GM21786 (cell line): ENCODE measurements around the gene ALMS1.
A peak's percentile ranks its signal among the peaks of the same experiment; 100 is the strongest.
"Not testable (repeated sequence)": the region's sequence is repeated elsewhere in the genome, so short reads cannot be mapped to it uniquely, and the experiment has no call there.

Experiments used
- ATAC-seq: cut with Tn5 transposase; IDR thresholded peaks from one replicate; pipeline ENCODE4 v1.9.1; 2021; ENCODE audit not compliant: unreplicated experiment

The ALMS1 gene

DNA sequence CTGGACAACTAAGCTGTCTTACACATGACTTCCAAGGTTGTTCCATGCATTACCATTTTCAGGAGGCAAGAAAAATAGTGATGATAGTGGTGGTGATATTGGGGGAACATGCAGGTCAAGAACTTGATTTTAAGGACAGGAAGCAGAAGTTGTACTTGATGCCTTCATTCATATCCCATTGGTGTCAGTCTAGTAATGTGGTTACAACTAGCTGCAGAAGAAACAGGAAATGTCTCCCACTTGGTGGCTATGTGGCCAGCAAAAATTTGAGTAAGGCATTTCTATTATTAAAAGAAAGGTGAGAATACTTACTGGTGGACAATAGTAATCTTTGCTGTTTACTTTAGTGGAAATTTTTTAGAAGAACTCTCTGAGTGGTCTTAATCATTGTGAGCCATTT lies 103.4 kb downstream of the ALMS1 start:
- ATAC-seq: no peak

GRCh38 chr2:73494031-73494430 lies 108.4 kb downstream of the ALMS1 start:
- no peak for ATAC-seq

DNA sequence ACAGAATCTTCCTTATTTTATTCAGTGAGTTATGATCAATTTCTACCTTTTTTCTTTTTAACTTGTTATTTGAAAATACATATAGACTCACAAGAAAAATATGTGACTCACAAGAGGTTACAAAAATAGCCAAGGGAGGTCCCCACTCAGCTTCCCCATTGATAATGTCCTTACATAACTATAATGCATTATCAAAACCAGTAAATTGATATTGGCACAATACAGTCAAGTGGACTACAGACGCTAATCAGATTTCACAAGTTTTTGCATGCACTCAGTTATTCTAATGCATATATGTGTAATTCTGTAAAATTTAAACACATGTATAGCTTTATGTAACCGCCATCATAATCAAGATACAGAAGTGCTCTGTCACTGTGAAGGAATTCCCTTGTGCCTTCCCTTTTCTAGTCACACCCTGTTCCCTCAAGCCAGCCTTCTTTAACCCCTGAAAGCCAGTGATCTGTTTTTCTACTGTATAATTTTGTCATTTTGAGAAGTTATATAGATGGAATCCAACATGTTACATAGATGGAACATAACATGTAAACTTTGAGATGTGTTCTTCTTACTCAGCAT lies 118.4 kb downstream of the ALMS1 start:
- ATAC-seq: no peak

DNA sequence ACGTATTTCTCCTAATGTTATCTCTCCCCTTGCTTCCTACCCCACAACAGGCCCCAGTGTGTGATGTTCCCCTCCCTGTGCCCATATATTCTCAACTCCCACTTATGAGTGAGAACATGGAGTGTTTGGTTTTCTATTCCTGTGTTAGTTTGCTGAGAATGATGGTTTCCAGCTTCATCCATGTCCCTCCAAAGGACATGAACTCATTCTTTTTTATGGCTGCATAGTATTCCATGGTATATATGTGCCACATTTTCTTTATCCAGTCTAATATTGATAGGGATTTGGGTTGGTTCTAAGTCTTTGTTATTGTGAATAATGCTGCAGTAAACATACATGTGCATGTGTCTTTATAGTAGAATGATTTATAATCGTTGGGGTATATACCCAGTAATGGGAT lies 119.2 kb downstream of the ALMS1 start:
- not testable (repeated sequence) for ATAC-seq

DNA sequence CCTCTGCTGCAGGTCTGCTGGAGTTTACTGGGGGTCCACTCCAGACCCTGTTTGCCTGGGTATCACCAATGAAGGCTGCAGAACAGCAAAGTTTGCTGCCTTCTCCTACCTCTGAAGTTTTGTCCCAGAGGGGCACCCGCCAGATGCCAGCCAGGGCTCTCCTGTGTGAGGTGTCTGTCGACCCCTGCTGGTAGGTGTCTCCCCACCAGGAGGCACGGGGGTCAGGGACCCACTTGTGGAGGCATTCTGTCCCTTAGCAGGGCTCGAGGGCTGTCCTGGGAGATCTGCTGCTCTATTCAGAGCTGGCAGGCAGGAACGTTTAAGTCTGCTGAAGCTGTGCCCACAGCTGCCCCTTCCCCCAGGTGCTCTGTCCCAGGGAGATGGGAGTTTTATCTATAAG lies 124.8 kb downstream of the ALMS1 start:
- not testable (repeated sequence) for ATAC-seq

- ATAC-seq: no peak
These were observed 130.4 kb downstream of the ALMS1 start for GRCh38 chr2:73516033-73516432.

DNA sequence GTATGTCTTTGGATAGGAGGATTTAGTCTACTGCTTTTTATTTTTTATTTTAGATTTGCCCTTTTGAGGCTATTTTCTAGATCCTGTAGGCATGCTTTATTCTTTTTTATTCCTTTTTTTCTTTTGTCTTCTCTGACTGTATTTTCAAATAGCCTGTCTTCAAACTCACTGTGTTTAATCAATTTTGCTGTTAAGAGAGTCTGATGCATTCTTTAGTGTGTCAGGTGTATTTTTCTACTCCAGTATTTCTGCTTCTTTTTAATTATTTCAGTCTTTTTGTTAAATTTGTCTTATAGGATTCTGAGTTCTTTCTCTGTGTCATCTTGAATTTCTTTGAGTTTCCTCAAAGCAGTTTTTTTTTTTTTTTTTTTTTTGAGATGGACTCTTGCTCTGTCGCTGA lies 143.1 kb downstream of the ALMS1 start:
- ATAC-seq: no peak

GRCh38 chr2:73530773-73531172 lies 145.1 kb downstream of the ALMS1 start:
- not testable (repeated sequence) for ATAC-seq

GRCh38 chr2:73532381-73532780 lies 146.7 kb downstream of the ALMS1 start:
- ATAC-seq: no peak

DNA sequence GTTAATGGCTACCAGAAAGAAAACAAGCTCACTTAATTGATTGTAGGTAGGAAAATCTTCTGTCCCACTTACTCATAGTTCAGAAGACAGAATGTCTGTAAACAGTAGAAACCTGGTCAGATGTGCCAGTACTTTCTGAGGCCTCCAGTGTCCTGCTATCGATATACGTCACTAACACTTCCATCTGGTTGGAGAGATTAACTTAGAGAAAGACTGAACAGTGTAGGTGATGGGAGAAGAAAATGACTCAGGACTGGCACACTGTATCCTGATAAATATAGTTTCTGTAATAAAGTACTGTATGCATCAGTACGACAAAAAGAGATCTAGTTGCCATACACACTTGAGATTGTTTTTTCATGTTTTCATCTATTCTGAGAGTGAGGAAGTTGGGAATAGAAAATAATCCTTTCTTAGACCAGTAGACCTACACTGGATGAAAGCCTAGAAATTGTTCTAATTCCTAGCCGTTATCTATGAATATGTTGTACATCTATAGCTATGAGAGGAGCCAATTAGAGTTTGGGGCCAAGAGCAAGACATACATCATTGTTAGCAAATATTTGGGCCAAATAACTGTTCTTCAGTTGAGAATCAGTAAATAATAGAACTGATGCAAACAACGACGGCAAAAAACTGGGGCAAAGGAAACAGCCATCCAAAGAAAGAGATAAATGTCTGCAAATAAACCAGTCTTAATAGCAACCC lies 150.7 kb downstream of the ALMS1 start:
- ATAC-seq: no peak

GRCh38 chr2:73560875-73561274 lies 175.2 kb downstream of the ALMS1 start:
- ATAC-seq: not testable (repeated sequence)

- ATAC-seq: no peak
These were observed 175.8 kb downstream of the ALMS1 start for GRCh38 chr2:73561422-73561821.

DNA sequence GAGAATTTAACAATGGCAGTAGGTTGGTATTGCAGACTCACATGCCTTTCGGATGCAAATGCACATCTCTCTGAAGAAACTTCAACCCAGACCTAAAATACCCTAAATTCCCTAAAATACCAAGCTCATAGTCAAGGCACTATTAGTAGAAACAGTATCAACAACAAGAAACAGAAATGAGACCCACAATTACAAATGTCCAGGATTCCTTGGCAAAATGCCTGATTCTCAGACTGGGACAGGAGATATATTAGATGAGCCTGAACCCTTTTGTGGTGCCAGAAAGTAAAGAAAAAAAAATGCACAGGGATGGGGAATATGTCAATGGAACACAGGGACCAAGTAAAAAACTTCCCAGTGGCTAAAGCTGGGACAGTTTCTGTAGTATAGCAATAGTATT lies 179.3 kb downstream of the ALMS1 start:
- no peak for ATAC-seq

- ATAC-seq: peak; percentile 48
These were observed 180.7 kb downstream of the ALMS1 start for GRCh38 chr2:73566288-73566878.

- no peak for ATAC-seq
These were observed 189.6 kb downstream of the ALMS1 start for GRCh38 chr2:73575261-73575660.

DNA sequence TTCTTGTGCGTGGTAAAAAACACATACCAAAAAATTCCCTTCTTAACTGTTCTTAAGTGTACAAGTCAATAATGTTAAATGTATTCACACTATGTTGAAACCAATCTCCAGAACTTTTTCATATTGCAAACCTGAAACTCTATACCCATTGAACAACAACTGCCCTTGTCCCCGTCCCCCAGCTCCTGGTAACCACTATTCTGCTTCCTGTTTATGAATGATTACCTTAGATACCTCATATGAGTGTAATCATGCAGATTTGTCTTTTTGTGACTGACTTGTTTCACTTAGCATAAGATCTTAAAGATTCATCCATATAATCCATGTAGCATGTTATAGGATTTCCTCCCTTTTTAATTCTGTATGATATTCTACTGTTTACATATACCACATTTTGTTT lies 196.7 kb downstream of the ALMS1 start:
- ATAC-seq: no peak

- ATAC-seq: no peak
These were observed 202.5 kb downstream of the ALMS1 start for GRCh38 chr2:73588177-73588576.

- ATAC-seq: no peak
These were observed 208.0 kb downstream of the ALMS1 start for GRCh38 chr2:73593680-73594079.

- no peak for ATAC-seq
These were observed 208.6 kb downstream of the ALMS1 start for GRCh38 chr2:73594251-73594650.

- no peak for ATAC-seq
These were observed 216.1 kb downstream of the ALMS1 start for GRCh38 chr2:73601780-73602179.

- ATAC-seq: peak; percentile 66
These were observed 217.5 kb downstream of the ALMS1 start for GRCh38 chr2:73603099-73603588.

GRCh38 chr2:73604589-73604988 lies 219.0 kb downstream of the ALMS1 start:
- not testable (repeated sequence) for ATAC-seq
